GM18498 (cell line): ENCODE measurements around the gene MAN2A2.

Experiments used
- ATAC-seq: cut with Tn5 transposase; IDR thresholded peaks from one replicate; pipeline ENCODE4 v1.9.1; 2021; ENCODE audit warnings: mild to moderate bottlenecking, moderate library complexity; ENCODE audit not compliant: unreplicated experiment

Gene MAN2A2

GRCh38 chr15:90902840-90903732, at the start of gene MAN2A2:
Gene MAN2A2 (plus strand): TSS chr15:90903302. CDS start chr15:90904208, 906 bp downstream.
- peak; percentile 54 for ATAC-seq

- no peak for ATAC-seq
Observed at GRCh38 chr15:90855139-90855538, 48.0 kb upstream of the MAN2A2 start.

- ATAC-seq = no peak
Observed at GRCh38 chr15:90857337-90857736, 45.8 kb upstream of the MAN2A2 start.

- ATAC-seq = no peak
Observed at GRCh38 chr15:90857883-90858443, 45.1 kb upstream of the MAN2A2 start.

- no peak for ATAC-seq
Observed at GRCh38 chr15:90859234-90860131, 43.6 kb upstream of the MAN2A2 start.

- no peak for ATAC-seq
Observed at GRCh38 chr15:90860450-90860849, 42.7 kb upstream of the MAN2A2 start.

GRCh38 chr15:90860942-90861675, 42.0 kb upstream of the MAN2A2 start:
- ATAC-seq = no peak

GRCh38 chr15:90862487-90862886, 40.6 kb upstream of the MAN2A2 start:
- ATAC-seq = no peak

GRCh38 chr15:90862964-90863778, 39.9 kb upstream of the MAN2A2 start:
- ATAC-seq = no peak

- ATAC-seq = no peak
Observed at GRCh38 chr15:90863987-90864386, 39.1 kb upstream of the MAN2A2 start.

GRCh38 chr15:90864507-90864906, 38.6 kb upstream of the MAN2A2 start:
- ATAC-seq = no peak

- ATAC-seq = no peak
Observed at GRCh38 chr15:90865702-90866101, 37.4 kb upstream of the MAN2A2 start.

GRCh38 chr15:90866161-90866715, 36.9 kb upstream of the MAN2A2 start:
- no peak for ATAC-seq

- ATAC-seq = no peak
Observed at GRCh38 chr15:90866800-90867199, 36.3 kb upstream of the MAN2A2 start.

GRCh38 chr15:90868261-90868689, 34.8 kb upstream of the MAN2A2 start, which contains the start of gene FURIN:
Gene FURIN (plus strand): TSS chr15:90868588. CDS start chr15:90875741, 7,153 bp downstream.
- ATAC-seq = no peak

GRCh38 chr15:90869140-90869541, 34.0 kb upstream of the MAN2A2 start:
- no peak for ATAC-seq

- ATAC-seq = no peak
Observed at GRCh38 chr15:90869601-90870353, 33.3 kb upstream of the MAN2A2 start.

- no peak for ATAC-seq
Observed at GRCh38 chr15:90870354-90871138, 32.6 kb upstream of the MAN2A2 start.
